ENCODE data around the gene DKK3. TPM values are rescaled to one million over a fixed set of nuclear protein-coding genes. Genes with fewer than 3 reads are reported as not detected.

The DKK3 gene
- total and polyA plus RNA-seq, 3 experiments from 2014 or later = 2.4 to 20.4 (median 2.7) TPM

- Histone ChIP-seq H3K9me3 (ENCODE audit: low read length) (no peaks in the 10 kb centered on the region), H3K4me3 (ENCODE audit: low read length) (no peak overlapping the region), H3K27me3 (ENCODE audit: insufficient read depth, low read length, poor library complexity, severe bottlenecking) (no peaks in the 10 kb centered on the region), H3K36me3 (ENCODE audit: insufficient read depth, low read length) (peaks cover 38% of the 10 kb centered on the region), H3K4me1 (ENCODE audit: insufficient read depth, low read length) (no peaks in the 10 kb centered on the region), H3K27ac (ENCODE audit: low read depth, low read length) (no peak overlapping the region)
- ChIA-PET POLR2A (no interaction called here), CTCF (interaction anchor here (0.6 to 2.5 kb wide), 3 partner anchors 18 to 136 kb away, joined by 3 to 21 read pairs (median 3); no protein-coding TSS in a partner anchor)
- Mint-ChIP-seq H3K9me3 (peaks cover 0 to 4% (median 0%) of the 10 kb centered on the region in 5 donors), H3K36me3 (peaks cover 15 to 74% (median 27%) of the 10 kb centered on the region in 3 donors), H3K27me3 (no peaks in the 10 kb centered on the region), H3K4me1 (peaks cover 1 to 13% (median 5%) of the 10 kb centered on the region in 3 donors), H3K4me3 (no peak overlapping the region), H3K27ac (peak overlapping the region in 1 of 8 donors; percentile 68)
- DNase-seq = peak in 2 of 5 donors; percentile 11 to 22
These were observed 76.9 kb downstream of the DKK3 start for GRCh38 chr11:11931461-11932055.

GRCh38 chr11:11929920-11930319, 78.5 kb downstream of the DKK3 start:
- Mint-ChIP-seq H3K9me3 (peaks cover 0 to 4% (median 0%) of the 10 kb centered on the region in 5 donors), H3K36me3 (peaks cover 15 to 76% (median 29%) of the 10 kb centered on the region in 3 donors), H3K4me1 (peaks cover 3 to 24% (median 9%) of the 10 kb centered on the region in 3 donors), H3K27ac (peak overlapping the region in 2 of 8 donors; percentile 9 to 18), H3K4me3 (no peak overlapping the region), H3K27me3 (no peaks in the 10 kb centered on the region)
- CTCF ChIA-PET = interaction anchor here (1.4 kb wide), 1 partner anchor 115 kb away, joined by 3 read pairs; no protein-coding TSS in a partner anchor
- Histone ChIP-seq H3K27ac (ENCODE audit: low read depth, low read length) (no peak overlapping the region), H3K36me3 (ENCODE audit: insufficient read depth, low read length) (peaks cover 39% of the 10 kb centered on the region), H3K9me3 (ENCODE audit: low read length) (no peaks in the 10 kb centered on the region), H3K27me3 (ENCODE audit: insufficient read depth, low read length, poor library complexity, severe bottlenecking) (no peaks in the 10 kb centered on the region), H3K4me1 (ENCODE audit: insufficient read depth, low read length) (no peaks in the 10 kb centered on the region), H3K4me3 (ENCODE audit: low read length) (no peak overlapping the region)
- DNase-seq = no peak
- POLR2A ChIA-PET = no interaction called here

GRCh38 chr11:11923828-11924227, 84.6 kb downstream of the DKK3 start:
- no peaks in the 10 kb centered on the region for H3K27me3 Mint-ChIP-seq
- Histone ChIP-seq H3K4me1 (ENCODE audit: insufficient read depth, low read length) (no peaks in the 10 kb centered on the region), H3K27me3 (ENCODE audit: insufficient read depth, low read length, poor library complexity, severe bottlenecking) (no peaks in the 10 kb centered on the region), H3K4me3 (ENCODE audit: low read length) (no peak overlapping the region), H3K9me3 (ENCODE audit: low read length) (no peaks in the 10 kb centered on the region), H3K36me3 (ENCODE audit: insufficient read depth, low read length) (peaks cover 4% of the 10 kb centered on the region), H3K27ac (ENCODE audit: low read depth, low read length) (no peak overlapping the region)
- no peak for DNase-seq
- H3K36me3 Mint-ChIP-seq = peaks cover 9 to 64% (median 27%) of the 10 kb centered on the region in 3 donors
- CTCF ChIA-PET = no interaction called here
- peaks cover 7 to 43% (median 19%) of the 10 kb centered on the region in 3 donors for H3K4me1 Mint-ChIP-seq
- peaks cover 0 to 4% (median 0%) of the 10 kb centered on the region in 5 donors for H3K9me3 Mint-ChIP-seq
- H3K27ac Mint-ChIP-seq = peak overlapping the region in 4 of 8 donors; percentile 8 to 57 (median 34)
- POLR2A ChIA-PET = no interaction called here
- no peak overlapping the region for H3K4me3 Mint-ChIP-seq

- Mint-ChIP-seq H3K9me3 (no peaks in the 10 kb centered on the region), H3K27ac (peak overlapping the region in 1 of 8 donors; percentile 19), H3K27me3 (no peaks in the 10 kb centered on the region), H3K36me3 (peaks cover 0 to 30% (median 5%) of the 10 kb centered on the region in 3 donors), H3K4me3 (no peak overlapping the region), H3K4me1 (peaks cover 0 to 11% (median 4%) of the 10 kb centered on the region in 3 donors)
- Histone ChIP-seq H3K4me3 (ENCODE audit: low read length) (no peak overlapping the region), H3K4me1 (ENCODE audit: insufficient read depth, low read length) (no peaks in the 10 kb centered on the region), H3K27ac (ENCODE audit: low read depth, low read length) (no peak overlapping the region), H3K9me3 (ENCODE audit: low read length) (no peaks in the 10 kb centered on the region), H3K27me3 (ENCODE audit: insufficient read depth, low read length, poor library complexity, severe bottlenecking) (no peaks in the 10 kb centered on the region), H3K36me3 (ENCODE audit: insufficient read depth, low read length) (no peaks in the 10 kb centered on the region)
- DNase-seq = no peak
- ChIA-PET POLR2A (no interaction called here), CTCF (no interaction called here)
These were observed 91.4 kb downstream of the DKK3 start for GRCh38 chr11:11916981-11917399.

- no peak overlapping the region for H3K4me3 ChIP-seq (ENCODE audit: low read length)
- no peaks in the 10 kb centered on the region for H3K4me1 ChIP-seq (ENCODE audit: insufficient read depth, low read length)
- POLR2A ChIA-PET = no interaction called here
- peaks cover 0 to 11% (median 4%) of the 10 kb centered on the region in 3 donors for H3K4me1 Mint-ChIP-seq
- CTCF ChIA-PET = no interaction called here
- H3K9me3 Mint-ChIP-seq = no peaks in the 10 kb centered on the region
- no peak overlapping the region for H3K4me3 Mint-ChIP-seq
- no peaks in the 10 kb centered on the region for H3K27me3 ChIP-seq (ENCODE audit: insufficient read depth, low read length, poor library complexity, severe bottlenecking)
- no peak for DNase-seq
- peak overlapping the region in 1 of 8 donors; percentile 4 for H3K27ac Mint-ChIP-seq
- peaks cover 0 to 37% (median 10%) of the 10 kb centered on the region in 3 donors for H3K36me3 Mint-ChIP-seq
- H3K27ac ChIP-seq (ENCODE audit: low read depth, low read length) = no peak overlapping the region
- no peaks in the 10 kb centered on the region for H3K27me3 Mint-ChIP-seq
- H3K36me3 ChIP-seq (ENCODE audit: insufficient read depth, low read length) = peaks cover under 1% of the 10 kb centered on the region
- H3K9me3 ChIP-seq (ENCODE audit: low read length) = no peaks in the 10 kb centered on the region
These were observed 92.8 kb downstream of the DKK3 start for GRCh38 chr11:11915625-11916024.

GRCh38 chr11:11913395-11913794, 95.0 kb downstream of the DKK3 start:
- H3K27ac Mint-ChIP-seq = peak overlapping the region in 2 of 8 donors; percentile 0 to 56
- H3K4me3 ChIP-seq (ENCODE audit: low read length) = no peak overlapping the region
- H3K36me3 Mint-ChIP-seq = peaks cover 0 to 48% (median 12%) of the 10 kb centered on the region in 3 donors
- H3K9me3 Mint-ChIP-seq = no peaks in the 10 kb centered on the region
- H3K9me3 ChIP-seq (ENCODE audit: low read length) = no peaks in the 10 kb centered on the region
- H3K27me3 Mint-ChIP-seq = no peaks in the 10 kb centered on the region
- POLR2A ChIA-PET = no interaction called here
- no peaks in the 10 kb centered on the region for H3K27me3 ChIP-seq (ENCODE audit: insufficient read depth, low read length, poor library complexity, severe bottlenecking)
- H3K36me3 ChIP-seq (ENCODE audit: insufficient read depth, low read length) = peaks cover 12% of the 10 kb centered on the region
- peaks cover 0 to 6% (median 4%) of the 10 kb centered on the region in 3 donors for H3K4me1 Mint-ChIP-seq
- H3K4me3 Mint-ChIP-seq = no peak overlapping the region
- CTCF ChIA-PET = interaction anchor here (1.2 kb wide), 1 partner anchor 18 kb away, joined by 3 read pairs; no protein-coding TSS in a partner anchor
- H3K4me1 ChIP-seq (ENCODE audit: insufficient read depth, low read length) = no peaks in the 10 kb centered on the region
- no peak overlapping the region for H3K27ac ChIP-seq (ENCODE audit: low read depth, low read length)
- DNase-seq = no peak

Other genes with a start within 250 kb of the DKK3 start
- gene USP47, start 166.7 kb downstream of the DKK3 start, total RNA-seq = 10 to 100 TPM; 47.0 to 50.2 TPM
- 53.8 TPM for gene USP47, start 166.7 kb downstream of the DKK3 start, polyA plus RNA-seq
- 100 to 1,000 TPM; 146 to 147 TPM for gene MICAL2, start 102.0 kb upstream of the DKK3 start, total RNA-seq
- 32.4 TPM for gene MICAL2, start 102.0 kb upstream of the DKK3 start, polyA plus RNA-seq

Data from CD8-positive, alpha-beta memory T cell (primary cell).